GM19438 (cell line): ENCODE results near the gene DHRS7.
"Not testable (repeated sequence)": the region's sequence is repeated elsewhere in the genome, so short reads cannot be mapped to it uniquely, and the experiment has no call there.

Experiments
- ATAC-seq: cut with Tn5 transposase; IDR thresholded peaks from one replicate; pipeline ENCODE4 v1.9.1; 2021; ENCODE audit warnings: low read depth; ENCODE audit not compliant: unreplicated experiment

Gene DHRS7

DNA sequence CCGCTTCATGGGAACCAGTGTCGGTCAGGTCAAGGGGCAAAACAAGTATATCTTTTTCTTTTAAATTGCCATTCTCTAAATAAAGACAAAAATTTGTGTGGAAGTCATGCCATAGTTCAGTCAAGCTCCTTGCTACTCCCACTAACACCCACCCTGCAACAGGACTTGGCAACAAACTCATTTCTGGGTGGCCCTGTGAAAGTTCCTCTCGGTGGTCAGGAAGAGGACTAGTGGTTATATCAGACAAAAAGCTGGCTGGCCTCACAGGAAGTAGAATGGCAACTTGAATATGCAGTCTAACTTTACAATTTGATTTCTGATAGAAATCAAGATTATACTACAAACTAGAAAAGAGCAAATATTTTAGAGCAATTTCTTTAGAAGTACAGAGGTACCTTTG is 11.2 kb downstream of the DHRS7 start:
- ATAC-seq = no peak

DNA sequence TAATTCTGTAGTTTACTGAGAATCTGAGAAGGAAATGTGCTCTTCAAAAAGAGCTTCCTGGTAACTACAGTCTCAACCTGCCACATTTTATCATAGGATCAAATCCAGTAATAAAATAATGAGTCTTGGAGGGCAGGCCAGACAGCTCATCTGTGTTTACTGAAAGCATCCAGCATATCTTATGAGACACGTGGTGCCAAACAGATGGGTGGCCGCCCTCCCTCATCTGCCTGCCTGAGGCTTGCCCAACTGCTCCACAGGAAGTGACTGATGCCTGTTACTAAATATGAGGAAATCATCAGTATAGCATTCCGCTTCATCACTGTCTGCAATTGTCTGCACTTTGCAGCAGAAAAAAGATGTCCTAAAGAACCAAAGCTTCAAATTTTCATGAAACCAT is 13.5 kb downstream of the DHRS7 start:
- no peak for ATAC-seq

DNA sequence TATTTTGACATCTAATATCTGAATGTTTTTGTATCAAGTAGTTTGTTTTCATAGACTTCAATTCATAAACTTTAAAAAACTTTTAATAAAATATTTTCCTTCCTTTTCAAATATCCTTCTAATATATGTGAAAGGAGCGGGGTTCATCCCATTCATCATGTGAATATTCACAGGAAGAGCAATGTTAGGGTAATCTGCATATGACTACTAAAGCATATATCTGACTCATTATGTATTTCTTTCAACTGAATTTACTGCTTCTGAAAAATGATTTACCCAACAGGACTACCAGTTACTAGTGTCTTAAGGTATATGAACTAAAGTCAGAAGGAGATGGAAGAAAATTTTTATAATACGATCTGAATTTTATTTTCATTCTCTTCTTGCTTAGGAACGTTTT is 30.5 kb downstream of the DHRS7 start:
- no peak for ATAC-seq

DNA sequence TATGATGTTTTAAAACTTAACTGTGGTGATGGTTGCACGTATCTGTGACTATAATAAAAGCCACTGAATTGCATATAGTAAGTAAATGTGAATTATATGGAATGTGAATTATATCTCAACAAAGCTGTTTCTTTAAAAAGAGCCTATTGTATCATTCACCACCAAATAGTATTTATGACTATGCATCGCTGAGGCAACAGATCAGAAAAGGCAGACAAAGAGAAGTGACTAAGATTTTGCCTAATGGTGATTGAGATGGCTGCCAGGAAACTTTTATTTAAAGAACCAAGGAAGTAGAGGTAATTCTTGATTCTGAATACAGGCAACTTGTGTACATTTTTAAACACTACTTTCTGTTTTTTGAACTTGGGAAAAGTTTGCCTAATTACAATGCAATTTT is 31.7 kb downstream of the DHRS7 start:
- ATAC-seq = no peak

DNA sequence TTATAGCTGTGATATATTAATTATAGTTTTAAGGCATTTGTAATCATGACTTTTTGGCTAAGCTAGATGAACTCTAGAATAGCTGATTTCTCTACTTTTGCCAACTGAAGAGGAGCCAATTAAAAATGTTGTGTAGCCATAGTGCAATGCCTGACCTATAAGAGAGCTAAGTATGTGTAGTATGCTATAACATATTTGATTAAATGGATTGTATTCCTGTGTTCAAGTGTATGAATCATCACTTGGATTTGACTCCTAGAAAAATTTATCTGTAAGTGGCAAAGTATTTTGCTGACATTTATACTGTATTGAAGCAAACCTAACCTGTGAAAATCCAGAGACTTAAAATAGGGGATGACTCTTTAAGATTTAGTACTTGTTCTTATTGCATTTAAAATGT is 39.3 kb downstream of the DHRS7 start:
- ATAC-seq = no peak

DNA sequence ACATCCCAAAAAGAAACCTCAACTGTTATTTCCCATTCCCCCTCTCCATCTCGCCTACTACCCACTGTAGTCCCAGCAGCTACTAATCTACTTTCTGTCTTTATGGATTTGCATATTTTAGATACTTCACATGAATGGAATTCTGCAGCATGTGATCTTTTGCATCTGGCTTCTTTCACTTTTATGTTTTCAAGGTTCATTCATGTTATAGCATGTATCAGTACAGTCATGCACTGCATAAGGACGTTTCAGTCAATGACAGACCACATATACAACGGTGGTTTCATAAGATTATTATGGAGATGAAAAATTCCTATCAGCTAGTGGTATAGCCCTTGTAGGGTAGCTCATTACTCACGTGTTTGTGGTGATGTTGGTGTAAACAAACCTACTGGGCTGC is 49.0 kb downstream of the DHRS7 start:
- ATAC-seq = no peak

DNA sequence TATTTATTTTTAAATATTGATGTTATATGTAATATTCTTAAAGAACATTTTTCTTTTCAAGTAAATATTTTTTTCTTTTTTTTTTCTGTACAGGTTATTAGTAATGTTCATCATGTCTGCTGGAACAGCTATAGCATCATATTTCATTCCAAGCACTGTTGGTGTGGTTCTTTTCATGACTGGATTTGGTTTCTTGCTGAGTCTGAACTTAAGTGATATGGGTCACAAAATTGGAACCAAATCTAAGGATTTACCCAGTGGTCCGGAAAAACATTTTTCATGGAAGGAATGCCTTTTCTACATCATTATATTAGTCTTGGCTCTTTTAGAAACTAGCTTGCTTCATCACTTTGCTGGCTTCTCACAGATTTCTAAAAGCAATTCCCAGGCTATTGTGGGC is 50.3 kb downstream of the DHRS7 start:
- no peak for ATAC-seq

DNA sequence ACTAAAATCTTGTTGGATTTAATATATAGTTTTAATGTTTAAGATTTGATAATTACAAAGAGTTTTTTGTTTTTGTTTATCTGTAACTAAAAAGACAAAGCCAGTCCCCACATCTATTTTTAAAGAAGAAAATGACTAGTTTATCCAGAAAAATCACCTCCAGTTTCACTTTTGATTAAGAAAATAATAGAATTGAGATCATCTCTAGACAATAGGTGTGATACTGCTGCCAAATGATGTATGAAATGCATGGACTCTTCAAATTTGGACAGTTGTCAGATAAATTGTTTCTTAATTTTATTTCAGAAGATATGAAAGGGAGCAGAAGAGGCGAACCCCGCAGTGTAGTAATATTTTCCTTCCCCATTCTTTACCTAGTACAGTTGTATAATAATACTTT is 53.5 kb downstream of the DHRS7 start:
- ATAC-seq = no peak

DNA sequence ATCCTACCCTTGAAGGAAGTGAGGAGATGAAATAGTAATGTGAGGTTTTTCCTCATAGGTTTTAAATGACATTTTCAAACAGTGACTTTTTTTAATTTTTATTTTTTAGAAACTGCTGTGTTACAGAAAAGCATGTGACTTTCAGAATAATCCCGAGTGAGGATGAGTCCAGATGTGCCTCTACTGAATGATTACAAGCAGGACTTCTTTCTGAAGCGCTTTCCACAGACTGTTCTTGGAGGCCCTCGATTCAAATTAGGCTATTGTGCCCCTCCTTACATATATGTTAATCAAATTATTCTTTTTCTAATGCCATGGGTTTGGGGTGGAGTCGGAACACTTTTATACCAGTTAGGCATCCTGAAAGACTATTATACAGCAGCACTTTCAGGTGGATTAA is 57.7 kb downstream of the DHRS7 start:
- ATAC-seq = no peak

DNA sequence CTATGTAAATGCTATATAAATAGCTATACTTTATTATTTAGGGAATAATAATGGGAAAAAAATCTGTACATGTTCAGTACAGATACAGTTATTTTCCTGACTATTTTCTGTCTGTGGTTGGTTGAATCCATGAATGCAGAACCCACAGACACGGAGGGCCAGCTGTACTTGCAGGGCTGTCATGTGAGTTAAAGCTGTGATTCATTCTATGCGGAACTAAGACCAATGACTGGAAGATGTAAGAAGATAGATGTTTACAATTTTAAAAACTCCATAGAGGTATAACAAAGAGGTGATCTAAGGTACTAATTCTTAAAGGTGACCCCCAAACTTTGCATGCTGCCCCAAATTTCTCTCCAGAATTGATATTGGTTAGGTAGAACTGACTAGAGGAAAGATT is 58.9 kb downstream of the DHRS7 start:
- ATAC-seq = no peak

DNA sequence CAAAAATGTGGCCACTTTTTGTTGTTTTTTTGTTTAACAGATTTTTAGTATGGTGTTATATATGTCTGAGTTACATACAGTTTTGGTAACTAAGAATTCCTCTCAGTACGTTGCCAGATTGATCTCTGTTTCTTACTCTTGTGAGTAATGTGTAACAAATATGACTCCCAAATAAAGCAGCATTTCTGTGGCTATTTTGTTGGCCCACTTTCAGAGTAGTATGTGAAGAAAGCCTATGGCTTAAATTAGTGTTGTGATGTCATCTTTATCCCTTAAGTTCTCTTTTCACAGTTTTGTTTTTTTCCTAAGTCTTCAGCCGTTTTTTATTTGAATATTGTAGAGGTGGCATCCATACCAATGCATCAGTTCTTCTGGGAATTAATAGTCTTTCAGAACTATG is 62.8 kb downstream of the DHRS7 start:
- ATAC-seq = no peak

DNA sequence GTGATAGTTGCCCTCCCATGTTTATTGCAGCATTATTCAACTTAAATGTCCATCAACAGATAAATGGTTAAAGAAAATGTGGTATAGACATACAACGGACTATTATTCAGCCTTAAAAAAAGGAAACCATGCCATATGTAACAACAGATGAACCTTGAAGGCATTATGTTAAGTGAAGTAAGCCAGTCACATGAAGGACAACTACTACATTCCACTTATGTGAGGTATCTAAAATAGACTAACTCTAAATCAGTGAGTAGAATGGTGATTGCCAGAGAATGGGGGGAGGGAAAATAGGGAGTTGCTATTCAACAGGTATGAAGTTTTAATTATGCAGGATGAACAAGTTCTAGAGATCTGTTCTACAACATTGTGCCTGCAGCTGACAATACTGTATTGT is 63.4 kb downstream of the DHRS7 start:
- ATAC-seq = no peak

DNA sequence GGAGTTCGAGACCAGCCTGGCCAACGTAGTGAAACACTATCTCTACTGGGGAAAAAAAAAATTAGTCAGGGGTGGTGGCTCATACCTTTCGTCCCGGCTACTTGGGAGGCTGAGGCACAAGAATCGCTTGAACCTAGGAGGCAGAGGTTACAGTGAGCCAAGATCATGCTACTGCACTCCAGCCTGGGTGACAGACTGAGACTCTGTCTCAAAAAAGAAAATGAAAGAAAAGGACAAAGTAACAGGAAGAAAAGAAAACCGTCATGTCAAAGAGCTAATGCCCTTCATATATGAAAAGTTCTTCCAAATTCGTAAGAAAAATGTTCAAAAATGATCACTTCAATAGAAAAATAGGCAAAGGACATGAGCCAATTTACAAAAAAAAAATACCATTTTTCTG is 65.3 kb downstream of the DHRS7 start:
- ATAC-seq = not testable (repeated sequence)

DNA sequence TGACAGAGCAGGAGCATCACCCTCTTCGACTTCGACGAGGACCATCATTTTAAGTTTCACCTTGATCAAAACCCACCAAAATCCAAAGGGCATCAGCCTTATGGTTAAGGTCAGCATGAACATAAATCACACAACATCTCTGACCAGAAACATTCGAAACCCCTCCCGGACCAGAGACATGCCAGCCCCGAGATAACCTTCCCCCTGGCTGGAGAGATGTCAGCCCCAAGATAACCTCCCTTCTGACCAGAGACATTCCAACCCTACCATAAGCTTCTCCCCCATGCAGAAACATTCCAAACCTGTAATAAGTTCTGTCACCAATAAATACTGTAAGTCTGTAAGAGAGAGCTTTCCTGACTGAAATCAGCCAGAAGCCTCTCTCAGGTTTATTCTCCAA is 67.2 kb downstream of the DHRS7 start:
- ATAC-seq = no peak

DNA sequence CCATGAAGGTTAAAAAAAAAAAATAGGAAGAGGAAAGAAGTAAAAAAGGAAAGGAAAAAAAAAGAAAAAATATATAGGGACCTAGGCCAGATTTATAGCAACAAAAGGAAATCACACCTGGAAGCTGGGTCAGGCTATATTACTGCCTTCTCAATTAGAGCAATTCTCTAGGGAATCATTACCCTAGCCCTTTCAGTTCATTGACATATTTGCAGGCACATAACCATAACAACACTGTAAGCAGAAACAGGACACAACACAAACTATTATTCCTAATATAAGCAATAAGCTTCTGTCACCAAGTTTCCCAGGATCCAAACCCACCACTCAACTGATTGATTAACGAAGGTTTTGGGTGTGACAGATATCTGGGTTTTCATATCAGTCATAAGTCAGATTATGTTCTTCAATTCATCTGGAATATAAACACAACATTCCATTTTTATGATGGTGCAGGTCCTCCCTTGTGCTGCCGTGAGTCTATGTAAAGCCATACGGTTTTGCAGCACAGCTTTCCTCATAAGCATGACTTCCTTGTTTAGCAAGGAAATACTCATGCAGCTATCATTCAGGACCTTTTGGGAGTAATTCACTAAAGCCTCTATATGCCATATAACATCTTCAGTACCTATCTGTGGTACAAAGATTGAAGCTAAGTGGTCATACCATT is 69.3 kb downstream of the DHRS7 start:
- ATAC-seq = no peak

DNA sequence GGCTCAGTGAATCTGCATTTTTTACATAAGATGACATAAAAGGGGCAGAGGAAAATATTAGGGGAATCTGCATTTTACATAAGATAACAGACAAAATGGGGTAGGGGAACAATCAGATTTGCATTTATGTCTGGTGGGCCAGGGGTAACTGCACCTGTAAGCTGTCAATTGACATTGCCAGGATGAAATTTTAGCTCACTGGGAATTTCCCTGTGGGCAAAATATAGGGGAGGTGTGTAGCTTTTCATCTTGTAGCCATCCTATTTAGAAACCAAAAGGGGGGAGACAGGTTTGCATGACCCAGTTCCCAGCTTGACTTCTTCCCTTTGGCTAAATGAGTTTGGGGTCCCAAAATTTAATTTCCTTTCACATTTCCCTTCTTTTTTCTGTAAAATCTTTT is 70.0 kb downstream of the DHRS7 start:
- no peak for ATAC-seq

DNA sequence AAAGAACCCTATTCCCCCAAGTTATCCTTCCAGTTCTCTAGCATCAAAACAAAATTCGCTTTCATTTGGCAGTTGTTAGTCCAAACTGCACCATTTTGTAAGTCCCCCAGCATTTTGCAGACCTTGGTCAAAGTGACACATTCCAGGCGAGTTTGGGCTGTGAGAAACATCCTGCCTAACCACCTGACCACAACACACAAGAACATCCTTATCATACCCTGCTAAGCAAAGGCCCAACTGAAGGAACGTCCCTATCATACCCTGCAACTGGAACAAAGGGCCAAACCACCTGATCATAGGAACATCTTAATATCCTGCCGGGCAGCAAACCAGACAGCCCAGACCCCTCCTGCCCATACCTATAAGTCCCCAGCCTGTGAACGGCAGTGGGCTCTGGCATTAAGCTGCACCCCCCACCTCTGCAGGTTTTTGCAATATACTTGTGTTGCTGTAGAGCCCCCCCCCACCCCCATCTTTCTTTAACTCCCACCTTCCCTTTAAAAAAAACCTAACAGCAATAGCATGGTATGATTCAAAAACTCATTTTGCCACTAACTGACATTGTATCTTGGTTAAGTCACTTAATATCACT is 70.8 kb downstream of the DHRS7 start:
- no peak for ATAC-seq
